Neural cell (in vitro differentiated cells): ENCODE results near the gene NANOS1. TPM values are rescaled to one million over a fixed set of nuclear protein-coding genes. Genes with fewer than 3 reads are reported as not detected.

Experiments used
- H2AFZ ChIP-seq: fragments of 200-600, 300-800 bp; sonication (generic), shearing (Covaris generic); 2 replicates; pipeline ENCODE4 v1.6.0; 2014; ENCODE audit warnings: low read depth, mild to moderate bottlenecking, antibody characterized with exemption, low read length, moderate library complexity
- H3F3A ChIP-seq: fragments of 200-600 bp; shearing (Covaris generic); 2 replicates; pipeline ENCODE4 v1.6.1; 2016; ENCODE audit warnings: mild to moderate bottlenecking, moderate library complexity, mixed read lengths, antibody characterized with exemption, low read length; ENCODE audit not compliant: insufficient read depth, poor library complexity, severe bottlenecking
- H3K27ac ChIP-seq: fragments of 200-600, 300-800 bp; sonication (generic), shearing (Covaris generic); 2 replicates; pipeline ENCODE4 v1.5.1; 2014; ENCODE audit warnings: mild to moderate bottlenecking, low read length, moderate library complexity
- H3K27me3 ChIP-seq: fragments of 300-800, 200-600 bp; sonication (generic), shearing (Covaris generic); 2 replicates; pipeline ENCODE4 v1.6.0; 2014; ENCODE audit warnings: mild to moderate bottlenecking, low read depth, low read length, moderate library complexity; ENCODE audit not compliant: insufficient read depth
- H3K36me3 ChIP-seq: fragments of 300-800, 200-600 bp; sonication (generic), shearing (Covaris generic); 2 replicates; pipeline ENCODE4 v1.5.1; 2014; ENCODE audit warnings: mild to moderate bottlenecking, antibody characterized with exemption, low read length, moderate library complexity; ENCODE audit not compliant: insufficient read depth
- H3K4me2 ChIP-seq: fragments of 300-800, 200-600 bp; sonication (generic), shearing (Covaris generic); 2 replicates; pipeline ENCODE4 v1.6.0; 2014; ENCODE audit warnings: mild to moderate bottlenecking, low read length
- H3K4me3 ChIP-seq: fragments of 300-800, 200-600 bp; sonication (generic), shearing (Covaris generic); 2 replicates; pipeline ENCODE4 v1.5.1; 2014; ENCODE audit warnings: mild to moderate bottlenecking, low read length, moderate library complexity
- H3K79me2 ChIP-seq: fragments of 200-600 bp; shearing (Covaris generic); replicated peaks from 2 replicates; pipeline ENCODE4 v1.6.0; 2014; ENCODE audit warnings: mild to moderate bottlenecking, low read length, moderate library complexity; ENCODE audit not compliant: insufficient read depth
- H3K9ac ChIP-seq: fragments of 300-800, 200-600 bp; sonication (generic), shearing (Covaris generic); 2 replicates; pipeline ENCODE4 v1.6.1; 2016; ENCODE audit warnings: mild to moderate bottlenecking, low read length, mixed read lengths
- H3K9me2 ChIP-seq: fragments of 200-600 bp; shearing (Covaris generic); 2 replicates; pipeline ENCODE4 v1.6.1; 2016; ENCODE audit warnings: mild to moderate bottlenecking, low read length, mixed read lengths; ENCODE audit not compliant: insufficient read depth
- H3K9me3 ChIP-seq: fragments of 200-600, 300-800 bp; sonication (generic), shearing (Covaris generic); 2 replicates; pipeline ENCODE4 v1.6.1; 2016; ENCODE audit warnings: mild to moderate bottlenecking, mixed run types, low read length, moderate library complexity, mixed read lengths
- H4K20me1 ChIP-seq: fragments of 200-600 bp; shearing (Covaris generic); 2 replicates; pipeline ENCODE4 v1.6.1; 2016; ENCODE audit warnings: mild to moderate bottlenecking, mixed run types; ENCODE audit not compliant: insufficient read depth
- EP300 ChIP-seq: fragments of 450-650 bp; conservative IDR thresholded peaks from 2 replicates; pipeline ENCODE4 v1.6.1; 2014; ENCODE audit warnings: antibody characterized with exemption, mild to moderate bottlenecking, moderate library complexity; ENCODE audit not compliant: poor library complexity, severe bottlenecking
- EZH2 ChIP-seq: fragments of 200-600, 300-800 bp; shearing (Covaris generic), sonication (generic); IDR thresholded peaks from 2 replicates; pipeline ENCODE4 v1.6.1; 2014; ENCODE audit warnings: antibody characterized with exemption, low read length, borderline replicate concordance, mild to moderate bottlenecking; ENCODE audit not compliant: insufficient read depth, poor library complexity, severe bottlenecking
- MXI1 ChIP-seq: fragments of 450-650 bp; conservative IDR thresholded peaks from 2 replicates; pipeline ENCODE4 v1.6.1; 2014; ENCODE audit warnings: antibody characterized with exemption, mild to moderate bottlenecking; ENCODE audit not compliant: poor library complexity, severe bottlenecking
- RAD21 ChIP-seq: fragments of 450-650 bp; conservative IDR thresholded peaks from 2 replicates; pipeline ENCODE4 v1.6.1; 2014; ENCODE audit warnings: antibody characterized with exemption, mild to moderate bottlenecking, moderate library complexity
- SMC3 ChIP-seq: fragments of 450-650 bp; conservative IDR thresholded peaks from 2 replicates; pipeline ENCODE4 v1.6.1; 2014; ENCODE audit warnings: antibody characterized with exemption, mild to moderate bottlenecking, moderate library complexity; ENCODE audit not compliant: poor library complexity
- polyA plus RNA-seq: library from polyadenylated mRNA; depleted of rRNA; stranded (reverse); fragments of >200 nt; gene quantifications from 2 replicates; pipeline ENCODE4 v1.2.3, GENCODE V29; 2014
- TF ChIP-seq, protein P1 (sequence below): IDR thresholded peaks from 2 replicates; pipeline ENCODE4 v1.6.1; 2012; ENCODE audit warnings: borderline replicate concordance
- TF ChIP-seq, protein P2 (sequence below): fragments of 450-650 bp; IDR thresholded peaks from 2 replicates; pipeline ENCODE4 v1.5.1; 2014; ENCODE audit warnings: antibody characterized with exemption, mild to moderate bottlenecking, moderate library complexity; ENCODE audit not compliant: poor library complexity, severe bottlenecking

NANOS1 gene
- polyA plus RNA-seq, 1 donor from 2014 or later = 29.1 TPM

GRCh38 chr10:118997379-118997778 is 32.1 kb upstream of the NANOS1 start:
- Histone ChIP-seq H2AFZ (no peak overlapping the region), H4K20me1 (no peaks in the 10 kb centered on the region), H3F3A (no peaks in the 10 kb centered on the region), H3K27ac (no peak overlapping the region), H3K79me2 (no peaks in the 10 kb centered on the region), H3K4me3 (no peak overlapping the region), H3K9ac (no peak overlapping the region), H3K4me2 (no peak overlapping the region), H3K9me2 (no peaks in the 10 kb centered on the region), H3K9me3 (no peaks in the 10 kb centered on the region), H3K27me3 (no peaks in the 10 kb centered on the region), H3K36me3 (no peaks in the 10 kb centered on the region)
- TF ChIP-seq MXI1 = no peak

GRCh38 chr10:118998183-118998582 is 31.3 kb upstream of the NANOS1 start:
- Histone ChIP-seq H3K9ac (no peak overlapping the region), H2AFZ (no peak overlapping the region), H3F3A (no peaks in the 10 kb centered on the region), H3K4me3 (no peak overlapping the region), H3K79me2 (no peaks in the 10 kb centered on the region), H3K27me3 (no peaks in the 10 kb centered on the region), H3K4me2 (no peak overlapping the region), H3K9me3 (no peaks in the 10 kb centered on the region), H4K20me1 (no peaks in the 10 kb centered on the region), H3K36me3 (no peaks in the 10 kb centered on the region), H3K9me2 (no peaks in the 10 kb centered on the region), H3K27ac (no peak overlapping the region)
- TF ChIP-seq SMC3 (no peak), RAD21 (no peak)
- TF ChIP-seq, protein P1, sequence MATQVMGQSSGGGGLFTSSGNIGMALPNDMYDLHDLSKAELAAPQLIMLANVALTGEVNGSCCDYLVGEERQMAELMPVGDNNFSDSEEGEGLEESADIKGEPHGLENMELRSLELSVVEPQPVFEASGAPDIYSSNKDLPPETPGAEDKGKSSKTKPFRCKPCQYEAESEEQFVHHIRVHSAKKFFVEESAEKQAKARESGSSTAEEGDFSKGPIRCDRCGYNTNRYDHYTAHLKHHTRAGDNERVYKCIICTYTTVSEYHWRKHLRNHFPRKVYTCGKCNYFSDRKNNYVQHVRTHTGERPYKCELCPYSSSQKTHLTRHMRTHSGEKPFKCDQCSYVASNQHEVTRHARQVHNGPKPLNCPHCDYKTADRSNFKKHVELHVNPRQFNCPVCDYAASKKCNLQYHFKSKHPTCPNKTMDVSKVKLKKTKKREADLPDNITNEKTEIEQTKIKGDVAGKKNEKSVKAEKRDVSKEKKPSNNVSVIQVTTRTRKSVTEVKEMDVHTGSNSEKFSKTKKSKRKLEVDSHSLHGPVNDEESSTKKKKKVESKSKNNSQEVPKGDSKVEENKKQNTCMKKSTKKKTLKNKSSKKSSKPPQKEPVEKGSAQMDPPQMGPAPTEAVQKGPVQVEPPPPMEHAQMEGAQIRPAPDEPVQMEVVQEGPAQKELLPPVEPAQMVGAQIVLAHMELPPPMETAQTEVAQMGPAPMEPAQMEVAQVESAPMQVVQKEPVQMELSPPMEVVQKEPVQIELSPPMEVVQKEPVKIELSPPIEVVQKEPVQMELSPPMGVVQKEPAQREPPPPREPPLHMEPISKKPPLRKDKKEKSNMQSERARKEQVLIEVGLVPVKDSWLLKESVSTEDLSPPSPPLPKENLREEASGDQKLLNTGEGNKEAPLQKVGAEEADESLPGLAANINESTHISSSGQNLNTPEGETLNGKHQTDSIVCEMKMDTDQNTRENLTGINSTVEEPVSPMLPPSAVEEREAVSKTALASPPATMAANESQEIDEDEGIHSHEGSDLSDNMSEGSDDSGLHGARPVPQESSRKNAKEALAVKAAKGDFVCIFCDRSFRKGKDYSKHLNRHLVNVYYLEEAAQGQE = no peak
- TF ChIP-seq, protein P2, sequence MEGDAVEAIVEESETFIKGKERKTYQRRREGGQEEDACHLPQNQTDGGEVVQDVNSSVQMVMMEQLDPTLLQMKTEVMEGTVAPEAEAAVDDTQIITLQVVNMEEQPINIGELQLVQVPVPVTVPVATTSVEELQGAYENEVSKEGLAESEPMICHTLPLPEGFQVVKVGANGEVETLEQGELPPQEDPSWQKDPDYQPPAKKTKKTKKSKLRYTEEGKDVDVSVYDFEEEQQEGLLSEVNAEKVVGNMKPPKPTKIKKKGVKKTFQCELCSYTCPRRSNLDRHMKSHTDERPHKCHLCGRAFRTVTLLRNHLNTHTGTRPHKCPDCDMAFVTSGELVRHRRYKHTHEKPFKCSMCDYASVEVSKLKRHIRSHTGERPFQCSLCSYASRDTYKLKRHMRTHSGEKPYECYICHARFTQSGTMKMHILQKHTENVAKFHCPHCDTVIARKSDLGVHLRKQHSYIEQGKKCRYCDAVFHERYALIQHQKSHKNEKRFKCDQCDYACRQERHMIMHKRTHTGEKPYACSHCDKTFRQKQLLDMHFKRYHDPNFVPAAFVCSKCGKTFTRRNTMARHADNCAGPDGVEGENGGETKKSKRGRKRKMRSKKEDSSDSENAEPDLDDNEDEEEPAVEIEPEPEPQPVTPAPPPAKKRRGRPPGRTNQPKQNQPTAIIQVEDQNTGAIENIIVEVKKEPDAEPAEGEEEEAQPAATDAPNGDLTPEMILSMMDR = no peak

GRCh38 chr10:119001717-119002500 is 27.6 kb upstream of the NANOS1 start:
- H4K20me1 ChIP-seq = no peaks in the 10 kb centered on the region
- no peak overlapping the region for H3K27ac ChIP-seq
- H3K27me3 ChIP-seq = no peaks in the 10 kb centered on the region
- no peaks in the 10 kb centered on the region for H3F3A ChIP-seq
- H3K4me3 ChIP-seq = no peak overlapping the region
- H3K9me2 ChIP-seq = no peaks in the 10 kb centered on the region
- no peaks in the 10 kb centered on the region for H3K9me3 ChIP-seq
- TF ChIP-seq SMC3 (no peak), EP300 (no peak), EZH2 (no peak)
- no peak overlapping the region for H3K9ac ChIP-seq
- no peak overlapping the region for H3K4me2 ChIP-seq
- no peak overlapping the region for H2AFZ ChIP-seq
- H3K79me2 ChIP-seq = no peaks in the 10 kb centered on the region
- no peaks in the 10 kb centered on the region for H3K36me3 ChIP-seq
